GM21515 (cell line): ENCODE data around the gene MEX3D.
"Not testable (repeated sequence)": the region's sequence is repeated elsewhere in the genome, so short reads cannot be mapped to it uniquely, and the experiment has no call there.

Experiments
- ATAC-seq: cut with Tn5 transposase; IDR thresholded peaks from one replicate; pipeline ENCODE4 v1.9.1; 2021; ENCODE audit not compliant: unreplicated experiment

The MEX3D gene

GRCh38 chr19:1540365-1540925, 27.7 kb downstream of the MEX3D start:
- ATAC-seq: no peak

- ATAC-seq: not testable (repeated sequence)
Measured at GRCh38 chr19:1539749-1540148, 28.4 kb downstream of the MEX3D start.

GRCh38 chr19:1538978-1539377, 29.1 kb downstream of the MEX3D start:
- no peak for ATAC-seq

GRCh38 chr19:1535699-1536098, 32.4 kb downstream of the MEX3D start:
- not testable (repeated sequence) for ATAC-seq

DNA sequence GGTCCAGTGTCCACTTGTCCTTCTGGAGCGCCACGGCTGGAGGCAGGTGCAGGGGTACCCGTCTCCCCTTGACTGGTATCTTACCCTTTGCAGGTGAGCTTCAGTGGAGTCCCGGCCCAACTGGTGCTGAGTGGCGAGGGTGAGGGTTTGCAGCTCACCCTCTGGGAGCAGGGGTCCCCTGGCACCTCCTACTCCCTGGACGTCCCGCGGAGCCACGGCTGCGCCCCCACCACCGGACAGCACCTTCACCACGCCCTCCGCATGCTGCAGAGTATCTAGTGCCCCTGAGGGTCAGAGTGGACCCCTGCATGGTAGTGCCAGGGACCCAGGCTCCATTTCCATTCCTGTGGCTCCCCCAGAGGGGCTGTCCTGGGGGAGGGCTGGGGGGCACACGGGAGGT, 33.2 kb downstream of the MEX3D start:
- no peak for ATAC-seq

- no peak for ATAC-seq
Measured at GRCh38 chr19:1533510-1534150, 34.5 kb downstream of the MEX3D start.

GRCh38 chr19:1532003-1532402, 36.1 kb downstream of the MEX3D start:
- no peak for ATAC-seq

DNA sequence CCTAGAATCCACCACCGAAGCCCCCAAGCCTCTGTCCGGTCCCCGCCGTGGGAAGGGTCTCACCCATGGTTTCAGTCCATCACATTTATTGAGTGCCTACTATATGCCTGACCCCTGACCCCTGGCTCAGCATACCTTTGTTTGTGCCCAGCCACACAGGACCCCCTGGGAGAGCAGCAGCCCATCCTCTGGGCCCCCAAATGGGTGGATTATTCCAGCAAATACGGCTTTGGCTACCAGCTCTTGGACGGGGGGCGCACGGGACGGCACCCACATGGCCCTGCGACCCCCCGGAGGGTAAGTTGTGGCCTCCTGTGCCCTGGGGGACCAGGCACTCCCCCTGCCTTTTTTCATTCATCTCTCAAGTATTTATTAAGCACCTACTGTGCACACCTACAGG, 36.5 kb downstream of the MEX3D start:
- ATAC-seq: no peak

DNA sequence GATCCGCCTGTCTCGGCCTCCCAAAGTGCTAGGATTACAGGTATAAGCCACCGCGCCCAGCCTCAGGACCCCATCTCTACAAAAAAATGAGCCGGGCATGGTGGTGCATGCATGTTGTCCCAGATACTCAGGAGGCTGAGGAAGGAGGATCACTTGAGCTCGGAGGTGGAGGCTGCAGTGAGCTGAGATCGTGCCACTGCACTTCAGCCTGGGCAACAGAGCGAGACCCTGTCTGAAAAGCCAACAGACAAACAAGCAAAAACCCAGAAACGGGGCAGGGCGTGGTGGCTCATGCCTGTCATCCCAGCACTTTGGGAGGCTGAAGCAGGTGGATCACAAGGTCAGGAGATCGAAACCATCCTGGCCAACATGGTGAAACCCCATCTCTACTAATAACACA, 37.3 kb downstream of the MEX3D start:
- ATAC-seq: not testable (repeated sequence)

DNA sequence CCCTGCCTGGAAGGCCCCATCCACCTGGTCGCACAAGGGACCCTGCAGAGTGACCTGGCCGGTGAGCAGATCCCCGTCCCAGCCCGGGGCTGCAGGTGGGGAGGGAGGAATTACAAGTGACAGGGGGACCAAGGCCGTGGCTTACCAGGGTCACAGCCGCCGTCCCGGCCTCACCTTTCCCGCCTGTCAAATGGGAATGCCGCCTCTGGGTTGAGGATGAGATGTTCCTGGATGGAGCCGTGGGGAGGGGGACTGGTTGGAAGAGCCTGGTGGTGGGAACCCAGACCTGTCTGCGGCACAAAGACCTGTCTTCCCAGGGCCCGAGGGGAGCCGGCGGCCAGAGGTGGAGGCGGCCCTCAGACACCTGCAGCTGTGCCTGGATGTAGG, 38.7 kb downstream of the MEX3D start:
- no peak for ATAC-seq

GRCh38 chr19:1528596-1529429, 39.3 kb downstream of the MEX3D start:
- ATAC-seq: no peak

- no peak for ATAC-seq
Measured at GRCh38 chr19:1527650-1528309, 40.3 kb downstream of the MEX3D start.

DNA sequence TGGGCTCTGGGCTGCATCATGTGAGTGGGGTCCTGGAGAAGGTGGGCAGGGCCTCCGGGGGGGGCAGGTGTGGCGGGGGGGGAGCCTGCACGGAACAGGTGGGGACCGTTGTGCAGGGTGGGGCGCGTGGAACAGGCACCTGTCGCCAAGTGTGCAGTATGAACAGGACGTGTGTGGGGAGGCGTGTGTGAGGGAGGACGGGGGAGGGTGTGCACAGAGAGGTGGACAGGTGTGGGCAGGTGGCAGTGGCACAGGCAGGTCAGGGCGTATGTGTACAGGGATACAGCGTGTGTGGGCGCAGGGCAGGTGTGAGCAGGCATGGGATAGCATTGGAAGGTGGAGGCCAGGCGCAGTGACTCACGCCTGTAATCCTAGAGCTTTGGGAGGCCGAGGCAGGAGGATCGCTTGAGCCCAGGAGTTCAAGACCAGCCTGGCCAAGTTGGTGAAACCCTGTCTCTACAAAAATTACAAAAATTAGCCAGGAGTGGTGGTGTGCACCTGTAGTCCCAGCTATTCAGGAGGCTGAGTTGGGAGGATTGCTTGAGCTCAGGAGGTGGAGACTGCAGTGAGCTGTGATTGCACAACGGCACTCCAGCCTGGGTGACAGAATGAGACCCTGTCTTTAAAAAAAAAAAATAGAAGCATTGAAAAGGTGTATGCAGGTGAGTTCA, 41.0 kb downstream of the MEX3D start:
- ATAC-seq: no peak

GRCh38 chr19:1526066-1526778, 41.9 kb downstream of the MEX3D start:
- ATAC-seq: no peak

DNA sequence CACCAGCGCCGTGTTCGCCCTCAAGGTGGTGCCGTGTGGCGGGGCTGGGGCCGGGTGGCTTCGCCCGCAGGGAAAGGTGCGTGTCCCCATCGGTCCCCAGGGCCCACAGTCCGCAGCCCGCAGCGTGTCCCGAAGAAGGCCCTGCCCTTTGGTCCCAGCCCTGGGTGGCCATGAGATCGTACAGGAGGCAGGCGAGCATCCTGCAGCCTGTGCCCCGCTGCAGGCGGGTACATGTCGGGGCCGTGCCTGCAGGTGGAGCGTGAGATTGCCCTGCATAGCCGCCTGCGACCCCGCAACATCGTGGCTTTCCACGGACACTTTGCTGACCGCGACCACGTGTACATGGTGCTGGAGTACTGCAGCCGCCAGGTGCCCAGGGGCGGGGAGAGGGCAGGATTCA, 42.8 kb downstream of the MEX3D start:
- no peak for ATAC-seq

DNA sequence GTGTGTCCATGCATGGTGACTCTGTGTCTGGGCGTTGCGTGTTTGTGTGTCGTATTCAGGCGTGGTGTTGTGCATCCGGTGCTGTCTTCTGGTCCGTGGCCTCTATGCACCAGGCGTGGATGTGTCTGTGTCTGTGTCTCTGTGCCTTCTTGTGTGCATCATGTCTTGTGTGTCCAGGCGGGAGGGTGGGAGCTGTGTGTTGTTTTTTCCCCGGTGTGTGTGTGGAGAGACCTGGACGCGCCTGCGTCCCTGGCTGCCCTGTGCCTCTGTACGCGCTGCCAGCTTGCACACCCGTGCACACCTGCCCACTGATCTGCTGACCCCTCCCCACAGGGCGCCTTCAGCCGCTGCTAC, 43.2 kb downstream of the MEX3D start:
- no peak for ATAC-seq

GRCh38 chr19:1524287-1524971, 43.7 kb downstream of the MEX3D start:
- ATAC-seq: no peak

DNA sequence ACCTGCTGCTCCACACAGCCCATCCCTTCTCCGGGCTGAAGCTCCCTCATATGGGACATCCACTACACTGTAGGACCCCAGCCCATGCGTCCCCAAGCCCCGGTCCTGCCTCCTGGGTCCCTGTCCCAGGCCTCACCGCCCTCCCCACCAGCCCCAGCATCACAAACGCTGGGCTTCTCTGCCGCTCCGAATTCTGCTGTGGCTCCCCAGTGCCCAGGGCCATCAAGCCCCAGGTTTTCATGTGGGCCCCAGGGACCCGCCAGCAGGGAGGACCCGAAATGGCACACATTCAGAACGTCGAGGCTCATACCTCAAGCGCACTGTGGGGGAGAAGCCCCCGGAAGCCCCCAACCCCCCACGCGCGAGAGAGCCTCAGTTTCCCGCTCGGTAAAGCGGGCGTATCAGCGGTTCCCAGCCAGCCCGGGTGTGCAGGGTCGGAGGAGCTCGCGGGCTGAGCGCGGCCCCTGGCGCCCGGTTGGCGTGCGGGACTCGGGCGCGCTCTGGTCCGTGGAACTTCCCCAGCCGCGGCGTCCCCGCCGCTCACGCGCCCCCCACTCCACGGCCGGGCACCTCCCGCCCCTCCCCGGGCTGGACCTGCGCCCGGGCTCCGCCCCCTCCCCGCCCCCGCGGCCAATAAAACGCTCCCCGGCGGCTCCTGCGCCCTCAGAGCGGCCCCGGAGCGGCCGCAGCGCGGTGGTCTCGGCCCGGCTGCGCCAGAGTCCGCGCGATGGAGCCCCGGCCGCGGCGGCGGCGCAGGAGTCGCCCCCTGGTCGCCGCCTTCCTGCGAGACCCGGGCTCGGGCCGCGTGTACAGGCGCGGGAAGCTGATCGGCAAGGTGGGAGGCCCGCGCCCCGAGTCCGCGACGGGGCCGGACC, 44.5 kb downstream of the MEX3D start, which contains the start of gene PLK5:
TSS of gene PLK5 (plus strand) at position 666 of the 875 bp plus-strand sequence. CDS start 2,920 bp downstream, outside the sequence.
- ATAC-seq: no peak

DNA sequence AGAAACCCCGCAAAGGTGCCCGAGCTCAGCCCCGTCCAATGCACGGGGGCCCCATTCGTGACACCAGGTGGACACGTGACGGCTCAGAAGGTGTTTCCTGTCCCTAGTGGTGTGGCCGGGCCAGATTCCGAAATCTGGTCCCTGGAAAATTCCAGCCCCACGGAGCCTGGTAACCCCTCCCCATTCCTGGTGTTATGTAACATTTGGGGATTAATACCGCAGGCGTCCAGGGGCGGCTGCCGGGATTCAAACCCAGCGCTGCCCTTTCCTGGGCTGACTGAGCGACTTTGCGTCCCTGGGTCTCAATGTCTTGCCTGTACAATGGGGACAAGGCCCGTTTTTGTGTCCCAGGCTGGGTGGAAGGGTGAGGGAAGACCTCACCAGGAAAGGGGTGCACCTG, 45.3 kb downstream of the MEX3D start:
- ATAC-seq: no peak
